GM18507 (cell line): ENCODE measurements around the gene SPOCK1.

Experiments
- DNase-seq: peaks from one replicate; pipeline ENCODE4 v3.0.0; 2011; ENCODE audit warnings: low read depth; ENCODE audit not compliant: insufficient read length; ENCODE audit errors: extremely low spot score
- FAIRE-seq: peaks from 2 replicates; lab custom pipeline; 2011; peaks lifted over from hg19 to GRCh38; lab: Jason Lieb, UNC

The SPOCK1 gene

DNA sequence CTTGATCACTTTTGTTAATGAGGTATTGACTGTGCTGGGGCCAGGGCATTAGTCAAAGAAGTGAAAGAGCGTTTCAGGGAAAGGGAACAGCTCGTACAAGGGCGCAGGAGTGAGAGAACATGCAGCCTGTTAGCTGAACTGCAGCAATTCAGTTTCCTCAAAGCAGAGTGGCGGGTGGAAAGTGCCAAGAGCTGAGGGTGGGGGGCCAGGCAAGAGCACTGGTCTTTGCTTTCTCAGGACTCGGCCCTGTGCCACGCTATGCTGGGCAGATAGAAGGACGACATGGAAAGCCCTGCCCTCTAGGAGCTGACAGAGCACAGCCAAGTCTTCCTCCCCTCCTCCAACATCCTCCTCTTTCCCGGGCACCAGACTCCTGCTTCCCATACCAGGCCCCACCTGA is 304.8 kb downstream of the SPOCK1 start:
- no peak for DNase-seq
- no peak for FAIRE-seq

DNA sequence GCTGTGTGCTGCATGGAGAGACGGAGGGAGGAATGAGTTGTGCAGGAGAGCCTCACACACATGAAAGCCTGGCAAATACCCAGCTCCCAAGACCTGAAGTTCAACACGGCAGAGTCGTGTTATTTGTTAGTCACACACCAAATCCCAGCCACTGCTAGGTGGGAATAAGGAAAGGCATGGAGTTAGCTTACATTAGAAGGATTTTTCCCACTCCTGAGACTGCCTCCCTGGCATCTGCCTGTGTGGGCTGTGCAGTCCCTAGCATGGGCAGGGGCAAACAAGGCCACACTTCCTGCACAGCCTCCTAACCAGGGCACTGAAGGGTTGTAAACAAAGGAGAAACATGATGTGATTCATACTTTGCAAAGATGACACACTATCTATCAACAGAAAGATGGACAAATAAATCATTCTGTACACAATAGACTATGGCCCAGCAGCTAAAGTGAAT is 306.8 kb downstream of the SPOCK1 start:
- FAIRE-seq, result no peak
- DNase-seq, result no peak

DNA sequence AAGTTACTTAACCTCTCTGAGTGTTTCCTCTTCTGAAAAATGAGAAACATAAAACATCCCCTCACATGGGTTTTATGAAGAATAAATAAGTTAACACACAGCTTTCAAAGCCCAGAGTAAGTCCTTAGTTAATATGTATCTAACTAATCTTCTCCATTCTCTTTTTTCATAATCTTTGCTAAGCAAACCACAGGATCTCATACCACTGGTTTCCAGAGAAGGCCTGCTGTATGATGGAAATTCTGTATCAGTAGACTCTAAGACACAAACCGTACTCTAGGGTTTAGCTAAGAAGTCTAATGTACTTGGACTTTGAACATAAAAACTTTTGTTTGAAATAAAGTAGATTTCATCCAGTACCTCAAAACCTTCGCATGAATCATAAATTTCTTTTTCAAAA is 307.9 kb downstream of the SPOCK1 start:
- FAIRE-seq, result no peak
- DNase-seq, result no peak

DNA sequence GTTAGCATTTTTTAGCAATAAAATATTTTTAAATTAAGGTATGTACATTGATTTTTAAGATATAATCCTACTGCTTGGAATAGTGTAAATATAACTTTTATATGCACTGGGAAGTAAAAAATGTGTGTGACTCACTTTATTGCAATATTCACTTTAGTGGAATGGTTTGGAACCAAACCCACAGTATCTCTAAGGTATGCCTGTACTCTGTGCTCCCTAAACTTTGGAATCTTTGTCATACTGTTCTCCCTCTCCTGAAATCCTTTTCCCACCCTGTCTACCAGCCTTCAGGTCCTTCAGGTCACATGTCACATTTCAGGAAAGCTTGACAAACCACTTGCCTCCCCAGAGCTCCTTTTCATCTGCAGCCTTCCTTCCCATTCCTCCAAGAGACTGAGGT is 308.7 kb downstream of the SPOCK1 start:
- no peak for DNase-seq
- FAIRE-seq, result no peak

DNA sequence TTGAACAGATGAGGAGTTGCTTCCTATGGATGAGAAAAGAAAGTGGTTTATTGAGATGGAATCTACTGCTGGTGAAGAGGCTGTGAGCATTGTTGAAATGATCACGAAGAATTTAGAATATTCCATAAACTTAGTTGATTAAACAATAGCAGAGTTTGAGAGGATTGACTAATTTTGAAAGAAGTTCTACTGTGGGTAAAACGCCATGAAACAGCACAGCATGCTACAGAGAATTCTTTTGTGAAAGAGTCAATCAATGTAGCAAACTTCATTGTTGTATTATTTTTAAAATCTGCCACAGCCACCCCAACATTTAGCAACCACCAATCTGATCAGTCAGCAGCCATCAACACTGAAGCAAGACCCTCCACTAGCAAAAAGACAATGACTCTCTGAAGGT is 309.1 kb downstream of the SPOCK1 start:
- no peak for DNase-seq
- FAIRE-seq, result no peak

DNA sequence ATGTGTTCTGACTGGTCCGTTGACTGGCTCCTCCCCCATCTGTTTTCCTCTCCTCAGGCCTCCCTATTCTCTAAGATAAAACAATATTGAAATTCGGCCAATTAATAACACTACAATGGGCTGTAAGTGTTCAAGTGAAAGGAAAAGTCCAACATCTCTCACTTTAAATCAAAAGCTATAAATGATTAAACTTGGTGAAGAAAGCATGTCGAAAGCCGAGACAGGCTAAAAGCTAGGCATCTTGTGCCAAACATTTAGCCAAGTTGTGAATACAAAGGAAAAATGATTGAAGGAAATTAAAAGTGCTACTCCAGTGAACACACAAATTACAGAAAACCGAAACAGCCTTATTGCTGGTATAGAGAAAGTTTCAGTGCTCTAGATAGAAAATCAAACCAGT is 310.6 kb downstream of the SPOCK1 start:
- no peak for FAIRE-seq
- no peak for DNase-seq

DNA sequence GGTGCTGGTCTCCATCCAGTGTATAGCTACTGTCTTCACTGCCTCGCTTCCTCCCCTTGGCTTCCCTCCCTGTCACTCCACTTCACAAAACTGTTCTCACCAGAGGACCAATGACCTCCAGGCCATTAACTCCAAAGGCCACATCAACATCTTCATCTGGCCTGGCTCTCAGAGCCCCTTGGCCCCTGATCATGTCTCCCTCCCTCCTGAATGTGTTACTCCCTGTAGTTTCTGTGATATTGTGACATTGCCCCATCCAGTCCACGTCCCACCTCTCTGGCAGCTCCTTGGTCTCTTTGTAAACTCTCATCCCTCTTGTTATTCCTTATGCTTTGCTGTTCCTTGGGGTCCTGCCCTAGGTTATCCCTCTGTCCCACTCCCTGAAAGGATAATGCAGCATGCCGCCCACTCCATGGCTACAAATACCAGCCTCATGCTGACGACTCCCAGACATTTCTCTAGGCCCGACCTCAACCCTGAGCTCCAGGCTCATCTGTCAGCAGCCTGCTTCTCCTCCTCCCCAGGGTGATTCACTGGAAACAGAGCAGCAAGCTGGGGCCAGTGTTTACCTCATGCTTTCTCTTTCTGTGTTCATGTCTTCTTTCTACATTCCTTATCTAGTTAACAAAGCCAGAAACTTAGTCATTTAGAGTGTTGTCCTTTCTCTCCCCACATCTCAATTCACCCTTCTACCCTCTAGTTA is 312.2 kb downstream of the SPOCK1 start:
- no peak for DNase-seq
- FAIRE-seq, result no peak

DNA sequence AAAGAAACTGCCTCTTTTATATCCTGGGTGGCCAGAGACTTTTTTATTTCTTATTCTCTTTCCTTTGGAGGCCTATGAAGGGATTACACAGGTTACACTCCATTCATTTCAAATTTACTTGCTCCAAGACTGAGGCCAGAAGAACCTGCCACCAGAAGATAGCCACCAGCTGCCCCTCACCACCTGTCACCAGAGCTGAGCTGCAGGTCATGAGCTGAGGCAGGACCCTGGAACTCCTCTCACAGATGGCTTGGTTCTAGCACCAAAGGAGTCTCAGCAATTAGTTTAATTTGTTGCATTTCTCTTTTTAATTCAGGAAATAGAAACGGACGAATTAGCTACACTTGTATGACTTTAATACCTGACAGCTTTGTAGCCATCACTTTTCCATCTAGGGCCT is 313.9 kb downstream of the SPOCK1 start:
- FAIRE-seq (no peak), DNase-seq (no peak)

DNA sequence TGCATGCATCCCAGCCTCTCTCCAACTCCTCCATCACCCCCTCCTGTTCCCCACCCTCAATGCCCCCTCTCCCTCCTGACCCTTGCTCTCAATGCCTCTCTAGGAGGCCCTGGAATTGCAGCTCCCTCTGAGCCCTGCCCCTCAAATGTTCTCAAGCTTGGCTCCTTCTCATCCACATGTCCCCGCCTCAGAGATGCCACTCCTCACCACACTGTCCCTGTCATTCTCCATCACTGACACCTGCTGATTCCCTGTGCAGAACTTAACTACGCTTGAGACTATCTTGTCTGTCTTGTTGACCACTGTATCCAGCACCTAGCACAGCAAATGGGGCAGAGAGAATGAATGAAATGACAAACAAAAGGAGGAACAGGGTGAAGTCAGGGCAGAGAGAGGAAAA is 314.4 kb downstream of the SPOCK1 start:
- DNase-seq (no peak), FAIRE-seq (no peak)

DNA sequence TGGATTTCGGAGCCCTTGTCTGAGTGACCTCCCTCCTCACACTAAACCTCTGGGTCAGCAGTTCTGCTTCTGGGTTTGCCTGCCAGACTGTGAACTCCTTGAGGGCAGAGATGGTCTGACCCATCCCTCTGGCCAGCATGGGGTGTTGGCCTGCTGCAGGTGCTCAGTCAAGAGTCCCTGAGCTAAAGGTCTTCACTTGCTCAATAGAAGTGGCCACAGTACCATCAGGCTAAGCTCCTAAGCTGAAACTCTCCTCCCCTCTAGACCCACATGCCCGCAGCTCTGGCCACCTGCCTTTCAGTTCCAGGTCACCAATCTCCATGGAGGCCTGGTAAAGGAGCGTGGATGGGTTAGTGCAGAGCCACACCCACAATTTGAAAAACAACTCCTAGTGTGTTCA is 316.6 kb downstream of the SPOCK1 start:
- FAIRE-seq (no peak), DNase-seq (no peak)

DNA sequence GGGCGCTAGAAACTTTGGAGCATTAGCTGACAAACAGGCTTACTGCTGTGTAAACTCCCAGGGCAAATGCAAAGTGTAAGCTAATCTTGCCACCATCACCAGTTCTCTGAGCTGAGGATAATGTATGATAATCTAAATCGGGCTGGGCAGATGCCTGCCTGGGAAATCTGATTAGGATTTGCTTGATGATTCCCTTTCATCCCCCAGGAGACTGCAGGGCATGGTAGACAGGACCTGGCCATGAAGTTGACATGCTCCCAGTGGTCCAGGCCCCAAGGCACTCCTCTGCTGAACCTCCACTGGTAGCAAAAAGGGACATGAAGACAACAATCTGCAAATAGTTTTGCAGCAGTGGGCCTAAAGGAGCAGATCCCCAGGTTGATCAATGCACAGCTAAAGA is 317.5 kb downstream of the SPOCK1 start:
- DNase-seq, result no peak
- FAIRE-seq, result no peak

DNA sequence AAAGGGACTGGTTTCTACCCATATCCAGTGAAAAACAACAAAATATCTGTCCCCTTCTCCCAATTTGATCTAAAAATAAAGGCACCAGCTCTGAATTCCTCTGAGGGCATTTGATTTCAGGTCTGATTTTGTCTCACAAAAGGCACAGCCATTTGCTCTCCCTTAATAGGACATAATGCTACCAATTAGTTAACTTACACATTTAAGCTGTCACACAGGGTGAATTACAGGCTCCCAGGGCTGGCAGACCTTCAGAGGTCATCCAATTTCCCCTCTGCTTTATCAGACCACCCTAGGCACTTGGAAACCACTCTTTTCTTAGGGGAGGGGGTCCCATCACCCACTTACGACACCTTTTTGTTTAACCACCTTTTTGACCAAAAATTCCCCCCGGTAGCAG is 319.9 kb downstream of the SPOCK1 start:
- no peak for DNase-seq

DNA sequence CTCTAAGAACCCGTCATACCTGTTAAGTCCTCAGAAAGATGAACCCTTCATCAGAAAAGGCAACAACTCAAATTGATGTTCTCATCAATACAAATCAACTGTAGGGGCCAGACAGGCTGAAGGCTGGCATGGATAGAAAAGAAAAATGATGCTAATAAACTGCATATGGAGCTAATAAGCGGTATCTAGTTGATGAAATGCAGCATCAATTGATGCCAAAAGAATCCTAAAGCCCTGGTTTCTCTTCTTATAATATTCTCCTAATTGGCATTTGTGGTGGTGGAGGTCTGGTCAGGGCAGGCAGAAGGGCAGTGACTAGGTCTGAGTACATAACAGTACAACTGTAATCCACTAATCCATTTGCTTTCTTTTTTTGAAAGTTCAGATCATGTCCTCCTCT is 322.5 kb downstream of the SPOCK1 start:
- DNase-seq (no peak), FAIRE-seq (no peak)

More for the DNA sequence above, 319.9 kb downstream of the SPOCK1 start:
- no peak for FAIRE-seq

DNA sequence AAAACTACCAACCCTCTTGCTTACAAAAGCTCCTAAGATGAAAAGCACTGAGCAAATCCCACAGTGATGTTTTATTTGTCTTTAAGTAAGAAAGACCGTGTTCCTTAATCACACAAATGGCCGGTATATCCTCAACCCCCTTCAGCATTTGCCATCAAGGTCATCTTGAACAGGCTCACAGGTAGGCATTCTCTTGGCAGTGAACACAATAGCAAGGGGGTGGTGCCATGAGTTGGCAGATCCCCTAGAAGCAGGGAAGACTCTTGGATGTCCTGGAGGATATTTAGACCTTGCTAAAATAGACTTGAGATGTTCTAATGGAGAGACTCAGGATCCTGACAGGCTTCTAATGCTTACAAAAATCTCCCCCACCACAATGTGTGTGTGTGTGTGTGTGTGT is 323.0 kb downstream of the SPOCK1 start:
- no peak for DNase-seq
- no peak for FAIRE-seq

DNA sequence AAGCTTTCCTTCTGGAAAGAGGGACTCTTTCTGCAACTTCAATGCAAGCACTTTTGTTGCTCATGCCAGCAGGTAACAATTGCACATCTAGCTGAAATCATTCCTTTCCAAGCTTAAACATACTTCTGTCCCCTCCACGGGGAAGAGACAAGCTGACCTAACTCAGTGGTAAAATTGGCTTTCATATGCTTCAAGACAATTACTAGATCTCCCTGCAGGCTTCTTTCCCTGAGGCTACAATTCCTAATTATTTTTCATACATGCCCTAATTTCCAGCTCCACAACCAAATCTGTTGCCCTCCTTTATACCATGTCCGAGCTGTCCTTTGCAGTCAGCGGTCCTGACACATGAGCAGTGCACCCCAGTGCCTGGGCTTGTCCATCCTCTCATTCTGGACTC is 324.9 kb downstream of the SPOCK1 start:
- no peak for FAIRE-seq

DNA sequence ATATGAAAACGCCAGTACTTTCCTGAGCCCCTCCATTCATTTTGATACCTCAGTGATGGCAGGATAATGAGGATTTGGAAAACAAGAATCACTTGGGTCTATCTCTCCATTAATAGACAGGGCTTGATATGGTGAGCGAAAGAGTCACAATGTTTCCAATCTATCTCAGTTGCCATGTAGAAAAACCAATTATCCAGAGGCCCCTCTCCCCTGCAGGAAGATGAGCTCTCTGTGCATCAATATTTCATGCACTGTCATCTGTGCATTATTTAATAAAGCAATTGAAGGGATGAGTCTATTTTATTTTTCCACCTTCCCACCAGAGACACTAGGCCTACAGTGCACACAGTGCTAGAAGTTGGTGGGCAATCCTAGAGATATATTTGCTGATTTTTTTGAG is 326.9 kb downstream of the SPOCK1 start:
- FAIRE-seq (no peak), DNase-seq (no peak)

More for the DNA sequence above, 324.9 kb downstream of the SPOCK1 start:
- no peak for DNase-seq

DNA sequence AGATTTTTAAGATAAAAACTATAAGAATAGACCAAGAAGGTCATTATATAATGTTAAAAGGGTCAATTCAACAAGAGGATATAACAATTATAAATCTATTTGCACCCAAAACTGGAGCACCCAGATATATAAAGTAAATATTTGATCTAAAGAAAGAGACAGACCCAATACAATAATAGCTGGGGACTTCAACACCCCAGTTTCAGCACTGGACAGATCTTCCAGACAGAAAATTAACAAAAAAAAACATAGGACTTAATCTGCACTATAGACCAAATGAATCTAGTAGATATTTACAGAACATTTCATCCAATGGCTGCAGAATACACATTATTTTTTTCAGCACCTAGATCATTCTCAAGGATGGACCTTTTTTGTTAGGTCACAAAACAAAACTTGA is 331.9 kb downstream of the SPOCK1 start:
- DNase-seq (no peak), FAIRE-seq (no peak)

DNA sequence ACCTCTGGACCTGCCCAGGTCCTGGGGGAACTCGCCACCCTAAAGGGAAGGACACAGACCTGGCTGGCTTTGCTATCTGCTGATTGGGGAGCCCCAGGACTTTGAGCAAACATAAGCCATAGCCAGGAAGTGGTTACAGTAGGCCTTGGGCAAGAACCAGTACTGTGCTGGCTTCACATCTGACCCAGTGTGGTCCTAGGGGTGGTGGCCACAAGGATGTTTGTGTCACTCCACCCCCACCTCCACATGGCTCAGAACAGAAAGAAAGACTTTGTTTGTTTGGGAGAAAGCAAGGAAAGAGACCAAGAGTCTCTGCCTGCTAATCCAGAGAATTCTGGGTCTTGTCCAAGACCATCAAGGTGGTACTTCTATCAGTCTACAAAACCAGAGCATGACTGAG is 334.2 kb downstream of the SPOCK1 start:
- DNase-seq (no peak), FAIRE-seq (no peak)

DNA sequence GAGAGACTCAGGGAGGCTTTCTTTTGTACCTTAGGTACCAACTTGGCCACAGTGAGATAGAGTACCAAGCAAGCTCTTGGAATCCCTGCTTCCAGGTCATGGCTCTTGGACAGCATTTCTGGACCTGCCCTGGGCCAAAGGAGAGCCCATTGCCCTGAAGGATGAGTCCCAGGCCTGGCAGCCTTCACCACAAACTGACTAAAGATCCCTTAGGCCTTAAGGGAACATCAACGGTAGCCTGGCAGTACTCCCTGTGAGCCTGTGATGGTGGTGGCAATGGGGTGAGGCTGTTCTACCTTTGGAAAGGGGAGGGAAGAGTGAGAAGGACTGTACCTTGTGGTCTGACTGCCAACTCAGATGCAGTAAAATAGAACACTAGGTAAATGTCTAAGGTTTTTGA is 334.6 kb downstream of the SPOCK1 start:
- FAIRE-seq, result no peak
- DNase-seq, result no peak

DNA sequence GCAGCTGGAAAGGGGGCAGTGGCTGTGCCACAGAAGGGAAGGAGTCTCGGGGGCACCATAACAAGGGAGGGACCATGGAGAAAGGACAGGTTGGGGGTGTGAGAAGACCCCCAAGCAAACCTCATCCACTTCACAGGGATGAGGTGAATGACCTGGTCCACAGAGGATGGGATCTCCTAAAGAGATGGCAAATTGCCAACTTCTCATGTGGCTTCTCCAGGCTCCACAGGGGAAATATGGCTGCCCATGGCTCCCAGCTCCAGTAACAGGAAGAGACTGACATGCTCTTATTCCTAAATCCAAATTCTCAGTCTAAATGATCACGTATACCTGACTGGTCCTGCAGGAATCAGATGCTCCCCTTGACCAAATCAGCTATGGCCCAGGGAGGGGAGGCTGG is 340.4 kb downstream of the SPOCK1 start:
- no peak for FAIRE-seq
- DNase-seq, result no peak

DNA sequence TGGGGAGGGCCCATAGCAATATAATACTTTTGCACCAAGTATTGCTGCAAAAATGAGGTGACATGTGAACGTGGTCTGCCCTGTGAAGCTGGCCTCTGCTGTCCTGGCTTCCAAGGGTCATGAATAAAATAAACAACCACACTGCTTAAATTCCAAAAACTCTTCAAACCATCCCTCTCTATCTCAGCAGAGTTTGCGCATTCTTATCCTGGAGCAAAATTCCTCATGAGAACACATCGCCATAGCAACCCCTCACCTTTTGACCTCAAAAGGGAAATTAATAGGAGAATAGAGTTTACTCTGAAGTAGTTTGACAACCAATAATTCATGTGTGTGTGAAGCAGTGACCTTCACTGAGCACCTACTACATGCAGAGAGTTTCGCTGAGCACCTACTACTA is 342.9 kb downstream of the SPOCK1 start:
- FAIRE-seq (no peak), DNase-seq (no peak)
